ENCODE data around the gene CDKAL1.

DNA sequence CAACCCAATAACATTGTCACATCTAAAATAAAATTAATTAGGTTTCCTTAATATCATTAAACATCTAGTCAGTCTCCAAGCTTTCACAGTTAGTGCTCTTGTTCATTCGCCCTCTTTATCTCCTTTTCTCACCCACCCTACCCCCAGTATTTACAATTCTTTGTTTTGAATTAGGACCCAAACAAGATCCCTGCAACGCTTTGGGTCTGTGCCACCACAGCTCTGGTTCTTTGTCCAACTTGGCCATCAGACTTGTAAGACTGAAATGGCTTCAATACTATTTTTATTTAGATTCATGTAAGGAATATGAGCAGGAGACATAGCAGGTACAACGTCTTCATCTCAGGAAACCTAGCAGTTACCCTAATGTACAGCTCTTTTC, 276.5 kb downstream of the CDKAL1 start:
- TF ChIP-seq, protein P1, sequence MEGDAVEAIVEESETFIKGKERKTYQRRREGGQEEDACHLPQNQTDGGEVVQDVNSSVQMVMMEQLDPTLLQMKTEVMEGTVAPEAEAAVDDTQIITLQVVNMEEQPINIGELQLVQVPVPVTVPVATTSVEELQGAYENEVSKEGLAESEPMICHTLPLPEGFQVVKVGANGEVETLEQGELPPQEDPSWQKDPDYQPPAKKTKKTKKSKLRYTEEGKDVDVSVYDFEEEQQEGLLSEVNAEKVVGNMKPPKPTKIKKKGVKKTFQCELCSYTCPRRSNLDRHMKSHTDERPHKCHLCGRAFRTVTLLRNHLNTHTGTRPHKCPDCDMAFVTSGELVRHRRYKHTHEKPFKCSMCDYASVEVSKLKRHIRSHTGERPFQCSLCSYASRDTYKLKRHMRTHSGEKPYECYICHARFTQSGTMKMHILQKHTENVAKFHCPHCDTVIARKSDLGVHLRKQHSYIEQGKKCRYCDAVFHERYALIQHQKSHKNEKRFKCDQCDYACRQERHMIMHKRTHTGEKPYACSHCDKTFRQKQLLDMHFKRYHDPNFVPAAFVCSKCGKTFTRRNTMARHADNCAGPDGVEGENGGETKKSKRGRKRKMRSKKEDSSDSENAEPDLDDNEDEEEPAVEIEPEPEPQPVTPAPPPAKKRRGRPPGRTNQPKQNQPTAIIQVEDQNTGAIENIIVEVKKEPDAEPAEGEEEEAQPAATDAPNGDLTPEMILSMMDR (IDR thresholded peaks at IDR 0.05): no peak
- TF ChIP-seq ELF4 (CRISPR knock-in tag; IDR thresholded peaks at IDR 0.05; ENCODE audit: low read depth): no peak
